ENCODE measurements around the gene SH3RF2.
A peak's percentile ranks its signal among the peaks of the same experiment; 100 is the strongest.

Gene SH3RF2

DNA sequence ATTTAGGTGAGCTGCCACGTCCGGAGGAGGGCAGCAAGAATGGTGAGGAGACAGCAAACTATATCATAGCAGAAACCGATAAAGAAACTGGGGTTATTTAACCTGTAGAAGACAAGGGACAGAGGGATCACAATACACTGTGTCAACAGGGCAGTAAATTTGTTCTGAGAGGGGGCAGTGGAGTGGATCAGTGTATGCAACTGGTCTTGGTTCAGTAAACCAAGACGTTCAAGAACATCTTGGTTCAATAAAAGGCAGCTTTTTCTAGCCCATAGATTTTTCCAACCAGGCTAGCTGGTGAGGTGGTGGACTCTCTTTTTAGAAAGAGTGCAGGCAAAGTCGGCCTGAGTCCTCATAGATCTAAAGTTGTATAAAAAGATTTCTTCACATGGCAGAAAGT lies 113.7 kb downstream of the SH3RF2 start:
- H3K9ac ChIP-seq (ENCODE audit: low read depth, low read length) = no peak overlapping the region
- no peaks in the 10 kb centered on the region for H3K79me2 ChIP-seq (ENCODE audit: insufficient read depth, low read length)
- ATAC-seq (ENCODE audit: insufficient read depth, low read depth) (no peak), DNase-seq (no peak)
- H3K27me3 ChIP-seq (ENCODE audit: insufficient read depth, low read length, poor library complexity) = peaks cover 11% of the 10 kb centered on the region
- H3K36me3 ChIP-seq (ENCODE audit: insufficient read depth, low read length) = no peaks in the 10 kb centered on the region
- no peak overlapping the region for H3K4me2 ChIP-seq (ENCODE audit: insufficient read depth, low read length)
- H3K4me1 ChIP-seq (ENCODE audit: insufficient read depth, low read length) = no peaks in the 10 kb centered on the region
- no peak overlapping the region for H3K27ac ChIP-seq (ENCODE audit: low read length)
- no peak for TF ChIP-seq EZH2 (IDR thresholded peaks at IDR 0.05; ENCODE audit: borderline replicate concordance, low read depth, low read length, severe bottlenecking)
- no peak for TF ChIP-seq CTCF (IDR thresholded peaks at IDR 0.05; ENCODE audit: borderline replicate concordance, extremely low read depth, low read length, poor library complexity, severe bottlenecking)
- no peak overlapping the region for H3K4me3 ChIP-seq (ENCODE audit: low read depth in 1 of 2, low read length in 2 of 2)
- H4K20me1 ChIP-seq (ENCODE audit: insufficient read depth, low read length) = no peaks in the 10 kb centered on the region
- H2AFZ ChIP-seq (ENCODE audit: low read depth, low read length) = no peak overlapping the region
- H3K9me3 ChIP-seq (ENCODE audit: insufficient read depth, low read length, severe bottlenecking) = no peaks in the 10 kb centered on the region

DNA sequence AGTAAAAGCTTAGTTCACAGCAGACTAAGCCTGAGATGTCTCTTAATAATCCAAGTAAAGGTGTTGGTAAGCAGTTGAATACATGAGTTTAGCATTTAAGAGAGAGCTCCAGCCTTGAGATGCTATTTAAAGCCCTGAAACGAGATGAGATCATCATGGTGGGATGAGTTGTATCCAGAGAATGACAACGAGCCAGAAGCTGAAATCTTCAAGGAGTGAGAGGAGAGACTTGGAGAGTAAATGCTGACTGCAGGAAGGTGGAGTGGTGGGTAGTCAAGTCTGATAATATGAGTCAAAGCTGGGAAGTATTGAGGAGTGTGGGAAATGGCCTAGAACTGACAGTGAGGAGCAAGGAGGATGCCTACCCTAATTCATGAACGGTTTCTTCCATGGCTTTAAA lies 115.3 kb downstream of the SH3RF2 start:
- no peaks in the 10 kb centered on the region for H3K9me3 ChIP-seq (ENCODE audit: insufficient read depth, low read length, severe bottlenecking)
- no peak overlapping the region for H3K27ac ChIP-seq (ENCODE audit: low read length)
- peaks cover 15% of the 10 kb centered on the region for H3K27me3 ChIP-seq (ENCODE audit: insufficient read depth, low read length, poor library complexity)
- no peaks in the 10 kb centered on the region for H3K79me2 ChIP-seq (ENCODE audit: insufficient read depth, low read length)
- no peak for ATAC-seq (ENCODE audit: insufficient read depth, low read depth)
- H3K36me3 ChIP-seq (ENCODE audit: insufficient read depth, low read length) = no peaks in the 10 kb centered on the region
- no peak overlapping the region for H3K9ac ChIP-seq (ENCODE audit: low read depth, low read length)
- H2AFZ ChIP-seq (ENCODE audit: low read depth, low read length) = no peak overlapping the region
- TF ChIP-seq CTCF (IDR thresholded peaks at IDR 0.05; ENCODE audit: borderline replicate concordance, extremely low read depth, low read length, poor library complexity, severe bottlenecking) = no peak
- TF ChIP-seq EZH2 (IDR thresholded peaks at IDR 0.05; ENCODE audit: borderline replicate concordance, low read depth, low read length, severe bottlenecking) = no peak
- no peak for DNase-seq
- H3K4me1 ChIP-seq (ENCODE audit: insufficient read depth, low read length) = no peaks in the 10 kb centered on the region
- no peak overlapping the region for H3K4me3 ChIP-seq (ENCODE audit: low read depth in 1 of 2, low read length in 2 of 2)
- no peaks in the 10 kb centered on the region for H4K20me1 ChIP-seq (ENCODE audit: insufficient read depth, low read length)
- no peak overlapping the region for H3K4me2 ChIP-seq (ENCODE audit: insufficient read depth, low read length)

GRCh38 chr5:146052780-146053179 lies 116.4 kb downstream of the SH3RF2 start:
- no peak overlapping the region for H2AFZ ChIP-seq (ENCODE audit: low read depth, low read length)
- no peaks in the 10 kb centered on the region for H3K4me1 ChIP-seq (ENCODE audit: insufficient read depth, low read length)
- no peak overlapping the region for H3K27ac ChIP-seq (ENCODE audit: low read length)
- no peak overlapping the region for H3K4me3 ChIP-seq (ENCODE audit: low read depth in 1 of 2, low read length in 2 of 2)
- no peaks in the 10 kb centered on the region for H3K36me3 ChIP-seq (ENCODE audit: insufficient read depth, low read length)
- TF ChIP-seq EZH2 (IDR thresholded peaks at IDR 0.05; ENCODE audit: borderline replicate concordance, low read depth, low read length, severe bottlenecking) (no peak), CTCF (IDR thresholded peaks at IDR 0.05; ENCODE audit: borderline replicate concordance, extremely low read depth, low read length, poor library complexity, severe bottlenecking) (peak; percentile 36)
- H3K9me3 ChIP-seq (ENCODE audit: insufficient read depth, low read length, severe bottlenecking) = no peaks in the 10 kb centered on the region
- H3K9ac ChIP-seq (ENCODE audit: low read depth, low read length) = no peak overlapping the region
- DNase-seq (no peak), ATAC-seq (ENCODE audit: insufficient read depth, low read depth) (no peak)
- H3K27me3 ChIP-seq (ENCODE audit: insufficient read depth, low read length, poor library complexity) = peaks cover 13% of the 10 kb centered on the region
- no peak overlapping the region for H3K4me2 ChIP-seq (ENCODE audit: insufficient read depth, low read length)
- no peaks in the 10 kb centered on the region for H3K79me2 ChIP-seq (ENCODE audit: insufficient read depth, low read length)
- no peaks in the 10 kb centered on the region for H4K20me1 ChIP-seq (ENCODE audit: insufficient read depth, low read length)

GRCh38 chr5:146055432-146055831 lies 119.1 kb downstream of the SH3RF2 start:
- Histone ChIP-seq H3K4me2 (ENCODE audit: insufficient read depth, low read length) (no peak overlapping the region), H3K27ac (ENCODE audit: low read length) (no peak overlapping the region), H3K79me2 (ENCODE audit: insufficient read depth, low read length) (no peaks in the 10 kb centered on the region), H3K4me3 (ENCODE audit: low read depth in 1 of 2, low read length in 2 of 2) (no peak overlapping the region), H3K4me1 (ENCODE audit: insufficient read depth, low read length) (no peaks in the 10 kb centered on the region), H3K36me3 (ENCODE audit: insufficient read depth, low read length) (no peaks in the 10 kb centered on the region), H2AFZ (ENCODE audit: low read depth, low read length) (no peak overlapping the region), H3K27me3 (ENCODE audit: insufficient read depth, low read length, poor library complexity) (peaks cover 22% of the 10 kb centered on the region), H3K9ac (ENCODE audit: low read depth, low read length) (no peak overlapping the region), H4K20me1 (ENCODE audit: insufficient read depth, low read length) (no peaks in the 10 kb centered on the region), H3K9me3 (ENCODE audit: insufficient read depth, low read length, severe bottlenecking) (no peaks in the 10 kb centered on the region)
- ATAC-seq (ENCODE audit: insufficient read depth, low read depth) (no peak), DNase-seq (no peak)
- no peak for TF ChIP-seq CTCF (IDR thresholded peaks at IDR 0.05; ENCODE audit: borderline replicate concordance, extremely low read depth, low read length, poor library complexity, severe bottlenecking)
- no peak for TF ChIP-seq EZH2 (IDR thresholded peaks at IDR 0.05; ENCODE audit: borderline replicate concordance, low read depth, low read length, severe bottlenecking)

Data from DND-41 (cell line).